8988T (cell line): ENCODE data around the gene CREB5.
"Not testable (repeated sequence)": the region's sequence is repeated elsewhere in the genome, so short reads cannot be mapped to it uniquely, and the experiment has no call there.

ENCODE experiments used
- DNase-seq: peaks from one replicate; pipeline ENCODE4 v3.0.0; 2011

The CREB5 gene, protein sequence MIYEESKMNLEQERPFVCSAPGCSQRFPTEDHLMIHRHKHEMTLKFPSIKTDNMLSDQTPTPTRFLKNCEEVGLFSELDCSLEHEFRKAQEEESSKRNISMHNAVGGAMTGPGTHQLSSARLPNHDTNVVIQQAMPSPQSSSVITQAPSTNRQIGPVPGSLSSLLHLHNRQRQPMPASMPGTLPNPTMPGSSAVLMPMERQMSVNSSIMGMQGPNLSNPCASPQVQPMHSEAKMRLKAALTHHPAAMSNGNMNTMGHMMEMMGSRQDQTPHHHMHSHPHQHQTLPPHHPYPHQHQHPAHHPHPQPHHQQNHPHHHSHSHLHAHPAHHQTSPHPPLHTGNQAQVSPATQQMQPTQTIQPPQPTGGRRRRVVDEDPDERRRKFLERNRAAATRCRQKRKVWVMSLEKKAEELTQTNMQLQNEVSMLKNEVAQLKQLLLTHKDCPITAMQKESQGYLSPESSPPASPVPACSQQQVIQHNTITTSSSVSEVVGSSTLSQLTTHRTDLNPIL

DNA sequence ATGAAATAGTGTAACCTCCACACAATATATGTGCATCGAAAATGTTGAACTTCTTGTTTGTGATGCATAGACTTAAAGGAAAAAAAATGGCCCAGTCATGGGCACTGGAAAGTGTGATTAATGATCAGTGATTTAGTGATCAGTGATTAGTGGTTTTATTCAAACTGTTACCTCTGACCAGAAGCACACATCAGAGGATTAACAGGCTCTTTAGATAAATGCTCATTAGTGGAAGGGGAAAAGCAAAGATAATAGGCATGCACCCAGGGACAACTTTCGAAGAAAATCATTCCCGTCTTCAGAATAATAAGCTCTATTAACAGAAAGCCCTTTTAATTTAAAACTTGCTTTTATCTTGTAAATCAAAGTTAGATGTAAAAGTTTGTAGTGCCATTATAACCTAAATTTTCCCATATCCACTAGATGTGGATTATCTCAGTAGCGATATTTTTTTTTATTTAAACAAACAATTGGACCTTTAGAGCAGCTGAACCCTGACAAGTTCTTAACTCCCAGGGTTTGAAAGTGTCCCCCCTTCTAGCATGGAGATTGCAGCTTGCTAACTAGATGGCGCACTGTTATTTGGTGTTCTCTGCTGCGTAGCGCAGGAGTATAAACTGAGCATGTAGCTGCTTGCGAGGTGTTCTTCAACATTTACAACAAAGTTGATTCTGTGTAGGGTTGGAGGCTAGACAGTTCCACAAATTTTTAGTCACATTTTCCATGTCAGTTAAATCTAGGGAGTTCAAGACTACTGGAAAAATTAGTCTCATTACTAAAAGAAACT lies at the start of gene CREB5:
TSS of gene CREB5 (plus strand) at position 643 of the 787 bp plus-strand sequence. CDS start 397 bp downstream, outside the sequence.
- no peak for DNase-seq

DNA sequence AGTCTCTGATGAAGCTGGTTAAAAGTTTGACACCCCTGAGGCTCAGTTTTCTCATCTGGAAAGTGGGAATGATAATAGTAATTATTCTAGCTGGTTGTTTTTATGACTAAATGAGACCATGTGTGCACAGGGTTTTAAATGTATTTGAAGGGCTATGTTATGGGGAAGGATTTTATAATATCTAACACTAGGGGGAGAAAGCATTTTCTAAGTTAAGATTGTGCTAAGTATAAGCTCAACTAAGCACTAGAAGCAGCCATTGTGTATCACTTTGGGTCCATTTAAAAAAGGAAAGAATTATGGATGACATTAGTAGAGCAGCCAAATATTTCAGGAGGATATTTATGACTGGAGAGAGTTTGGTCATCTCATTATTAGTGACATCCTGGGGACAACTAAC lies 49.5 kb upstream of the CREB5 start:
- DNase-seq = no peak

DNA sequence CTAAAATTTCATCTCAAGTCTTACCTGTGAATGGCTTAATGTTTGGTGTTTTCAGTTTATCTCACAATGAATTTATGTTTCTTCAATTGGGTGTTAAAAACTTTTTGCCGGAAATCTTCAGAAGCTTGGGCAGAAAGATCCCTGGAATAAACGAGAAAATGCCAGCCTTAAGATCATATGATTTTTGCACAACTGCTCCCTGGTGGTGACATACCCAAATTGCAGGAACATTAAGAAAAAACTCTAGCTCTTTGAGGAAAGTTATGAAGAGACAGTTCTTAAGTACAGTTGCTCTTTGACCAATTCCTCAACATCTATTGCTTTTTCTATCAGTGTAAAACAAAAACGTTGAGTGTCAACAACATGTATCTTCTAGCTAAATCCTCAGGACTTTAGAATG lies 48.2 kb upstream of the CREB5 start:
- no peak for DNase-seq

DNA sequence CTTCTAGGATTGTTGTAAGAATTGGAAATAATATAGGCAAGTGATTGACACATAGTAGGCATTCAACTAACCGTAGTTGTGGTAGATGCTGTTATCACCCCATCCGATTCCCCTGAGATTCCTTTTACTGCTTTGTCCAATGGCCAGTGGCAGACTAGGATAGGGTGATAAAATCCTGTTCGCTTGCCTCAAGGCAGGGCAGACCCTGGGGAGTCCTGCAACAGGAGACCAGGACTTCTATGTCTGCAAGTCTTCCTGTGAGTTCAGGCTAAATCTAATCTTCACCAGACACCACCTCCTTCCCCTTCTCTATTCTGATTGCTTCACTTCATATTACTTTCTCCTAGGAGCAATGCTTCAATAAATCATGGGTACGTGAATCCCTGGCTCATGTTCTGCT lies 42.8 kb upstream of the CREB5 start:
- DNase-seq = no peak

DNA sequence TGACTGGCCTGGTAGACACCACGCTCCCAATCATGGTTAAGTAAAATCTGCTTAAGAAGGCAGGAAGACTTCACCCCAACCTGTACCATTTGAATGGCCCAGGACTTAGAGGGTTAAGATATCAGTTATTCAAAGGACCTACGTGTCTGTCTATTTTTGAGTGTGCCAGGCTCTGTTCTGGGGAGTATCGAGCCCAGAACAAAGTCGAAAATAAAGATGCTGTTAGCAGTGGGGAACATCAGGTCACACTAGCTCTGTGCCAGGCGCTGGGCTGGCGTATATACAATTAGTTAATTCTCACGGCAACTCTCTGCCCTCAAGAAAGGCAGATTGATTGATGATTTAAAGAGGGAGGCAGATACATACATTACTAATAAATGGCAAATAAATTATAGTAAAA lies 40.5 kb upstream of the CREB5 start:
- DNase-seq = no peak

DNA sequence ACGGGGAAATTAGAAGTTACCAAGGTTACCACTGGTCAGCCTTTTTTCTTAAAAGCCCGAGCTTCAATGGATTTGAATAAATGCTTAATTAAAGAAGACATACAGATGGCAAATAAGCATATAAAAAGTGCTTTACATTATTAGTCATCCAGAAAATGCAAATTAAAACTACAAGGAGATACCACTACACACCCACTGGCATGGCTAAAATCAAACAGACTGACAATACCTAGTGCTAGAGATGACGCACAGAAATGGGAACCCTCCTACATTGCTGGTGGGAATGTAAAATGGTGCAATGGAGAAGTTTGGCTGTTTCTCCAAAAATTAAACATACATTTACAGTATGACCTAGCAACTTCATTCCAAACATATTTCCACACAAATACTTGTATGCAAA lies 38.3 kb upstream of the CREB5 start:
- no peak for DNase-seq

DNA sequence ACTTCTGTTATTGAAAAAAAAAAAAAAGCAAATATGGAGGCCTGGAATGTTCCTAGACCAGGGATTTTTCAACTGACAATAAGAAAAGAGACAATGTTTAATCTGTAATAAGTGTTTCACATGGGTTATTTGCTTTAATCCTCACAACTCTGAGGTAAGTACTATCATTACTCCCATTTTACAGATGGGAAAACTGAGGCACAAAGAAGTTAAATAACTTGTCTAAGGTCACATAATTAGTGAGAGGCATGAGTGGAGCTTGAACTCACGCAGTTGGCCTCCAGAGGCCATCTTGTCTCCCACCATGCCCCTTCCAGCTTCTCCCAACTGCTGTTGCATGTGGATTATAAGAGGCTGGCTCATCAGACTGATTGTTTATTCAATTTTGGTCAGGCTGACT lies 36.6 kb upstream of the CREB5 start:
- DNase-seq = no peak

DNA sequence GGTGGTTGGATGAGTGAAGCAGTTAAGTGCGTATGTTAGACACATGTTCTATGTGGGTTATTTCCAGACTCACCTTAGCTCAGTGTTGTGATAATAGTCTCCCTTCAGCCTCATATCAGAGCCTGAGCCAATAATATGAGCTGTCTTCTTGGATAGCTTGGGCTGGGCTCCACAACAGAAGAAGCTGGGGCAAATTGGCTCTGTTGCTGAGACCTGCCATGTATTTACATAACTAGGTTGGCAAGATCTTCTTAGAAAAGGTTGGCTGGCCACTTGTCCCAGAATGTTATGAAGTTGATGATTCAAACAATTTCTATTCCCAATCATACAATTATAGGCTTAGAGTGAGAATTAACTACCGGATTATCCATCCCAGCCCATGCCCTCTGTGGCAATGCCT lies 35.7 kb upstream of the CREB5 start:
- no peak for DNase-seq

DNA sequence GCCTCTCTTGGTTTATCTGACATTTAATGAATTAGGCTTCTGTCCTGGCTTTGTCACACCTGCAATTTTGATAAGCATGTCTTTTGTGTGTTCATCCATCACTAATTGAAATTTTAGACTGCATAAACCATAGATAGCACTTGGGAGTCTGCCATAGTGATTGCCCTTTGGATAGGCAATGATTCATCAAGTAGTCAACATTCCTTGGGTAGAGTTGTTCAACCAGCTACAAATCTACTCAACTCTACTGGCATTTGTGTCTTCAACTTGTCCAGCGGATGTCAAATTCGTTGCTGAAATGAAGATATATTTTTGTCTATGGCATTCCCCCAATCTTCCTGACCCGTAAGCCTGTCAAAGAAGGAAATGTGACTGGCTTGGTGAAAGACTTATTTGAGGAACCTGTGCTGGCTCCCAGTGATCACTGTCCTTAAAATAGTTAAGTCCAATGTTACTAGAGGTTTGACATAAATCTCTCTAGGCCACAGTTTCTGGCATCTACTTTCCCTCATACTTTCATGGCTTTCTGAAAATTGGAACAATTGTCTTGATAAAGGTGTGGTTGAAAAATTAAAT lies 33.7 kb upstream of the CREB5 start:
- no peak for DNase-seq

DNA sequence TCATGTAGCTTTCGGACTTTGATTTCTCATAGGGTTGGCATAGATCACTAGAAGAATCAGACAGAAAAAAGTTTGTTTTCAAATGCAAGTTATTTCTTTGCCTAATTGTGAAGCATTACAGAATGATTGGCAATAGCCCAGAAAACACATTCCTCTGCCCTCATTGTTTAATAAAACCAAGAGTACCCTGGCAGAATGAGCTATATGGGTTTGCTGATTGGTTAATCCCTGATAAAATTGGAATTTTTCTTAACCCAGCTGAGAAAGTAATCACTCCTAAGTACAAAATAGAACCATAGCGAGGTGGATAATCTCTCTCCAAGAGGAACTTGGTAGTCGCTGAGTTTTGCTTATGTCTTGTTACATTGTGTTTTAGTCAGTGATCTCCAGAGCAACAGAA lies 30.9 kb upstream of the CREB5 start:
- no peak for DNase-seq

DNA sequence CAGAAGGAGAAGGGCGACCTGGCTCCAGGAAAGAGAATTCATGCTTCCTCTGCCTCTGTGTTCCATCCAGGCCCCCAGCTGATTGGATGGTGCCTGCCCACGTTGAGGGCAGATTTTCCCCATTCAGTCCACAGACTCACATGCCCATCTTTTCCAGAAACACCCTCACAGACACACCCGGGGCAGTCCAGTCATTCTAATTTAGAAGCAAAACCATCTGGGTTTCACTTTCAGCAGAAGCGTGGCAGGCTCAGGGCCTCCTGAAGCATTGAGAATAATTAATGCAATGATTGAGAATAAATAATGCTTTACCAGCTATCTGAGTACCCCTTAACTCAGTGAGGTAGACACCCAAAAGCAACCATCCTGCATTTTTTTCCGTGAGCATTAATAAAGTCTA lies 30.2 kb upstream of the CREB5 start:
- DNase-seq = no peak

DNA sequence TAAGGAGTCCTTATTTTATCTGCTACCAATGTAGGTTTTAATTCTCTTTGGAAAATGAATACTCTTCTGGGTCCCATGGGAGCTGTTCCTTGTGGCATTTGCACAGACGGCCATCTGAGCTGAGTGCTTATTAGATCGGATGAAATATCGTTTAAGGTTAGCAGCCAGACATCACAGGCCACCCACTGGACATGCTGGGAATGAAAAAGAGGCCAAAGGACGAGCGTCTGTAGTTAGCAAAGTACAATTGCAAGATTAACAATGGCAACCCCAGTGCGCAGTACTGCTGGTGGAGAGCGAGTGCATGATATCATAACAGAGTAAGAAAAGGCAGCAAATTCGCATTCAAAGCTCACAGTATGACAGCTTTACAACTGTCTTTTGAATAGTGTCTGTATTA lies 28.3 kb upstream of the CREB5 start:
- no peak for DNase-seq

DNA sequence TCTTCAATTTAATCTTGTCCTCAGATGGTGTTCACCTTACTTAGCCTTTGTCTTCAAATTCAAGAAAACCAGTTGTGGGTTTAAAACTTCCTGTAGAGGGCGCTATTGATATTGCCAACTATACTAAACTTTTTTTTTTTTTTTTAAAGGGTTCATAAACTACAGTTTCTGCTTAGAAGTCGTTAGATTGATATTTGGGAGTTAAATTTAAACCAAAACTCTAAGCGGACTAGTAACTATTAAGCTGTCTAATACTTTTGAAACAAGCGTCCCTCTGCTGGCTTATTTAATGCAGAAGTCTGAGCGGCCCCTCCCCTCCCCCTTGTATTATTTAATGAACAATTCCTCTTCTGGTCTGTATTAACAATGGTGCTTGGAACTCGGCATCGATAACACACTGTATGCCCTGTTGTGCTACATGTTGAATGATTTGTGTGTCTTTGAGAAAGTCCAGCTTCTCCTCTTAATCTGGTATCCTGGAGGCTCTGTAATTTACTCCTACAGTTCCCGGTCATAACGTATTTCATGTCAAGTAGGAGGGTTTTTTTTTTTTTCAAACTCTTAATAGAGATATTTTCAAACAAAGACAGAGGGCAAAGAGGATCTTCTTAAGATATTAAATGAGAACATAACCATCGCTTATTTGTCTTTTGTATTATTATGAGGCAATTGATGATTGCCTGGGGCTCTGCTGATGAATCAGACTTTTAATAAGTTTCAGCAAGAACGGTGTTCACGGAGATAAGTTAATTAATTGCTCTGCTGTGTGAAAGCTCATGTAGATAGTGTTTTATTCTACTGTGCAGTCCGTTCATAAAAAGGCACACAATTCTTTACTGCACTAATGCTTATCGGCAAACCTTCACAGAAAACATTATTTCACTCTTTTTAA lies 22.6 kb upstream of the CREB5 start:
- no peak for DNase-seq

DNA sequence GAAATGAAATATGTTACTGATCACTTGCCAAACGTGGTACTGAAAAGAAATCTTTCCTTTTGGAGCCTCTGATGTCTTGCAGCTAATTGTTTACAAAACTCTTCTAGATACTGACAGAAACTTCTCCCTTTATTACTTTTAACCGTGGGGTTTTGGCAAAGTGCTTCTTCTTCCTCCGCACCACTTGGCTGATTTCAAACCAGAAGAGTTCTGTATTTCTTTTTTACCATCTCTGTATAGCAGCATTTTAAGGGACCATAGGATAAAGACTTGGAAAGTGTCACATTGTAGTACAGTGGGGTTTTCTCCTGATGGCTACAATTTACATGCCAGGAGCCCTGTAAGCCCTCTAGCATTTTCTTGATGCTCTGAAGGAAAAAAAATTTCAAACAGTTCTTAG lies 21.9 kb upstream of the CREB5 start:
- no peak for DNase-seq

DNA sequence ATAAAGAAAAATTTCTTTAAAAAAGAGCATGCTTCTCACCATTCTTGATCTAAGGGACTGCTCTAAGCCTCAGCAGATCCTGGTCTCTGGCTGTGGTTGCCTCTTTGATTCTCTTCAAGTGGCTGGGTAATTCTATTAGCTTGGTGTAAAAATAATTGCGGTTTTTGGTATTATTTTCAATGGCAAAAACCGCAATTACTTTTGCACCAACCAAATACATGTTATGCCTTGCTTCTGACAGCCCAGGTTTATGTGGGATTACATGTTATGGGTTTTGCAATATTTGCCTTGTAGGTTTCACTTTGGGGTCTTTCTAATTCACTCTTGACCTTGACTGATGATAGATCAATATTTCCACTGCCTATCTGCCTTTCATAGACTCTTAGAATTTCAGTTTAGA lies 20.0 kb upstream of the CREB5 start:
- no peak for DNase-seq

DNA sequence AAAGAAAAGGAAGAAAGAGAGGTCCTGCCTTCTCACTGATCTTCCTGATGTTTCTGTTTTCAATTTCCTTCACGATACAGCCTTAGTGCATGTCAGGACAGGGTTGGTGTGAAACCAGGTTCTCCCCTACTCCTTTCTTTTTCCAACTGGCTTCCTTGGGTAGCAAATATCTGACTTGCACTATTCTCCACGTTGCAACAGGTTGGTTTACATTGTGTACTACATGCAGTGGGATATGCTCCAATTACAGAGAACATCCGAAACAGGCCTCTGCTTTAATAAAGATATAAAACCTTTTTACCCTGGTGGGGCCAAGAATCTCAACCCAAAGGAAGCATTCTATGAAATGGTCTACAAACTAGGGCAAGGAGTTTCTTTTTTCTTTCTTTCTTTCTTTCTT lies 16.9 kb upstream of the CREB5 start:
- no peak for DNase-seq

DNA sequence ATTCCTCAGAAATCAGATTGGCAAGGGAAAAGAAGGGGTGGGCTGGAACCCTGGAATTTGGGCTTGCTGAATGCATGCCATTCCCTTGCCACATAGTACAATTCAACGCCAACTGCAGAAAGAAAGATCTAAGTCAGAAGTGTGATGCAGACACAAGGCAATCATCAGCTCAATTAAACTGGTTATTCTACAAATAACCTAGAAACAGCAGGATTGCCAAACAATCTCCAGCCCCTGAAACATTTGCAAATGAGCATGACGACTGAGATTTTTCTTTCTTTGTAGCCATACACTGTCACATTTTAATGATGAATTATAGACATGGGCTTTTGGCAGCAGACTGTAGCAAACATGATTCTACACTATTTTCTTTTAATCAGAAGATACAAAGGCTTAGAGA lies 16.5 kb upstream of the CREB5 start:
- no peak for DNase-seq

DNA sequence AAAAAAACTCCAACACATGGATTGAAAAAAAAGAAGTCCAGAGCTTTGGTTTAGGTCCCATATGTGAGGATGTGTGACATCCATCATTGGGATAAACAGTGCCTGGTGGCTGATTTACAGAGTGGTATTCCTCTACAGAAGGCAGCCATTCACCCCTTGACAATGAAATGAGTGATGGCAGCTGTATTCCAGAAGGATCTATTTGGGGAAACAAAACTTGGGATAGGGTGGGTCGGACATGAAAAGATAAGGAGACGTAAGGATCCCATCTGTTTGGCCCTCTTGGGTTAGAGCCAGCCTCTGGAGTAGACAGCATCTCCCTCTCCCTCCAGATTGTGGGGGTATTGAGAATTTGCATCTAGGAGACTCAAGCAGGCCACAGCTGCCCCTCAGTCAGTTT lies 15.2 kb upstream of the CREB5 start:
- no peak for DNase-seq

DNA sequence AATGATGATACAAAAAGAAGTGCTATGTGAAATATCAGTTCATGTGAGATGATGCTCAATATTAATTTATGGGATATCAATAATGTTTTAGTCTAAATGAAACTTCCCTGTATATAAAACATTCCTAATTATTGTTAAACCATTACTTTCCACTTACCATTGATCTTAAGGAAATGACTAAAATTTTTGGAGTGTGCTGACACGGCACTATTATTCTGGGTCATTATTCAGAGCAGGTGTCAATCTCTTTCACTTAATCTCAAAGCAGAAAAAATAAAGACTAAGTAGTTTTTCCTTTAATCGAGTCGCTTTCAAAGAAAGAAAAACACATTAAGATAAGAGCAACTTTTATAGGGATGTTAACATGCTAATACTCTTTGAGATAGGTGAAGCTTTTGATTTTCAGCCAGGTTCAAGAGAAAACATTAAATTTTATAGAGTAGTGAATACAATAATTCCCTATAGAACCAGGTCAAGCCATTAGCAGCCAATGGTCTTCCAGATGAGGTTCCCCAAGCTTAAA lies 11.4 kb upstream of the CREB5 start:
- DNase-seq = no peak

DNA sequence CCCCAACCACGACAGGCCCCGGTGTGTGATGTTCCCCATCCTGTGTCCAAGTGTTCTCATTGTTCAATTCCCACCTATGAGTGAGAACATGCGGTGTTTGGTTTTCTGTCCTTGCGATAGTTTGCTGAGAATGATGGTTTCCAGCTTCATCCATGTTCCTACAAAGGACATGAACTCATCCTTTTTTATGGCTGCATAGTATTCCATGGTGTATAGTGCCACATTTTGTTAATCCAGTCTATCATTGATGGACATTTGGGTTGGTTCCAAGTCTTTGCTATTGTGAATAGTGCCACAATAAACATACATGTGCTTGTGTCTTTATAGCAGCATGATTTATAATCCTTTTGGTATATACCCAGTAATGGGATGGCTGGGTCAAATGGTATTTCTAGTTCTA lies 10.8 kb upstream of the CREB5 start:
- not testable (repeated sequence) for DNase-seq

DNA sequence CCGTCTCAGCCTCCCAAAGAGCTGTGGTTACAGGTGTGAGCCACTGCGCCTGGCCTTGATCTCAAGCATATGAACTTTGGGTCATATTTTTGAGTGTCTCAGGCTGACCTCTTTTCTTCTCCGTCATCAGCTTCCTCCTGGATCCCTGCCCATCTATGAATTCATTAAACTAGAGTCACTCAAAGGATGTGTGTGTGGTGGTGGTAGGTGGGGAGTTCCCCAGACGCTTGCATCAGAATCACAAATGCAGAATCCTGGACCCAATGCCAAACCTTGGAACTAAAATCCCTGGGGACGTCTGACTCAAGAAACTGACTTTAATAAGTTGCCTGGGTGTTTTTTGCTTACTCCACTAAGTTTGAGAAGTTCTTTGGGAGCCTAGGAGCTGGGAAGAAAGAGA lies 6.7 kb upstream of the CREB5 start:
- DNase-seq = no peak

DNA sequence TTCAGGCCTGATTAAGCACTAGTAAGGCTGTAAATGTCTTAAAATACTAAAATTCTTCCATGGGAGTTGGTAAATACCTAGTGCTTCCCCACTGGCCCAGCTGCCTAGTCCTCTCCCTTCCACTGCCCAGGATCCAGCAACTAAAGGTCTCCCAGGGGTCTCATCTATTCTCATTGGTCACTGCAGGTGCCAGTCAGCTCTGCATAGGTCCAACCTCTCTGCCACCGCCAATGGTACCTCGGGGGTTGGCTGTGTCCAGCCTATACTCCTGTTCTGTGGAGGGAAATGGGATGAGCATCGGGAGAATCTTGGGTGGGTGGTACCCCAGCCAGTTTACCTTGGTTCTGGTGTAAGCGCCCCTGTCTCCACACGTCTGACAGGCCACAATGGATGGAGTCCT lies 6.1 kb upstream of the CREB5 start:
- DNase-seq = no peak

DNA sequence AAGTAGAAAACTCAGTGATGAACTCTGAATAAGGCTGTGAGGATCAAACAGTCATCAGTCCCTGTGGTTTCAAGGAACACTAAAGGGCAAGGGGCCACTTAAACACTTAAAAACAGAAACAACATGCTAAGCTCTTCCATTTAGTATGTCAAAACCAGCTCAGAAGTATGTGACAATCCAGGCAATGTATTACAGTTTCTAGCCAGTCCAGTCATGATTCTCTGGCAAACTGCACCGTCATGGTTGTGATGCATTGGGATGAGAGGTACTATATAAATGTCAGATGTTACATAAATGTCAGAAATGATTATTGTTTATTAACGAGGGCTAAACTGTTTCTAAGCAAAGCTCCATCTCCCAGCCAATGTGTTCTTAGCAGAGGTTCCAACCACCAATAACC lies 4.7 kb upstream of the CREB5 start:
- DNase-seq = no peak
